MCF 10A (cell line): ENCODE results near the gene CRKL. TPM values are rescaled to one million over a fixed set of nuclear protein-coding genes. Genes with fewer than 3 reads are reported as not detected.
A peak's percentile ranks its signal among the peaks of the same experiment; 100 is the strongest.

Source experiments
- BruUV-seq: library from RNA; stranded (reverse); fragments of 400-500 nt; replicated peaks from 2 replicates; lab custom pipeline; 2021; lab: Mats Ljungman, UMichigan
- CTCF ChIA-PET: fragments of 300-600 bp; sonication (Branson Sonifier 250); formaldehyde crosslinking; extraction: SDS; loops from one replicate; lab custom pipeline; 2021; ENCODE audit warnings: antibody characterized with exemption, inconsistent platforms; lab: Yijun Ruan, JAX
- POLR2A ChIA-PET: fragments of 300-600, 350-650 bp; sonication (Branson Sonifier 250); formaldehyde crosslinking; extraction: SDS; loops from one replicate; lab custom pipeline; 2020; ENCODE audit warnings: antibody characterized with exemption, inconsistent platforms; lab: Yijun Ruan, JAX
- DNase-seq: peaks from one replicate; pipeline ENCODE4 v3.0.0-alpha.2; 2018; ENCODE audit not compliant: unreplicated experiment
- H3K27ac Mint-ChIP-seq: one replicate; pipeline ENCODE4 v1.8.0; 2022; ENCODE audit warnings: mild to moderate bottlenecking, low read depth, mixed read lengths; ENCODE audit not compliant: unreplicated experiment
- H3K27me3 Mint-ChIP-seq: one replicate; pipeline ENCODE4 v1.8.0; 2022; ENCODE audit warnings: mixed read lengths; ENCODE audit not compliant: insufficient read depth, unreplicated experiment
- H3K36me3 Mint-ChIP-seq: one replicate; pipeline ENCODE4 v1.8.0; 2022; ENCODE audit warnings: mild to moderate bottlenecking, moderate library complexity, mixed read lengths; ENCODE audit not compliant: insufficient read depth, unreplicated experiment
- H3K4me1 Mint-ChIP-seq: one replicate; pipeline ENCODE4 v1.8.0; 2022; ENCODE audit warnings: mixed read lengths; ENCODE audit not compliant: insufficient read depth, unreplicated experiment
- H3K4me3 Mint-ChIP-seq: one replicate; pipeline ENCODE4 v1.8.0; 2022; ENCODE audit warnings: mild to moderate bottlenecking, moderate library complexity, mixed read lengths; ENCODE audit not compliant: unreplicated experiment
- H3K9me3 Mint-ChIP-seq: one replicate; pipeline ENCODE4 v1.8.0; 2022; ENCODE audit warnings: mixed read lengths; ENCODE audit not compliant: unreplicated experiment
- intact Hi-C: fragments of 100-400 bp; cut with micrococcal nuclease; formaldehyde crosslinking; loops from 2 replicates; pipeline ENCODE4 v1.14.1; 2022
- total RNA-seq: library from RNA; stranded (reverse); gene quantifications from 2 replicates; pipeline ENCODE4 v1.2.3, GENCODE V29; 2022
- TF ChIP-seq, protein P1 (sequence below): fragments of 200-600 bp; IDR thresholded peaks from one replicate; pipeline ENCODE4 v1.8.0; 2022; ENCODE audit warnings: antibody characterized with exemption, mild to moderate bottlenecking; ENCODE audit not compliant: unreplicated experiment

Gene CRKL
- total RNA-seq, 1 experiment from 2014 or later, result 74.0 TPM

DNA sequence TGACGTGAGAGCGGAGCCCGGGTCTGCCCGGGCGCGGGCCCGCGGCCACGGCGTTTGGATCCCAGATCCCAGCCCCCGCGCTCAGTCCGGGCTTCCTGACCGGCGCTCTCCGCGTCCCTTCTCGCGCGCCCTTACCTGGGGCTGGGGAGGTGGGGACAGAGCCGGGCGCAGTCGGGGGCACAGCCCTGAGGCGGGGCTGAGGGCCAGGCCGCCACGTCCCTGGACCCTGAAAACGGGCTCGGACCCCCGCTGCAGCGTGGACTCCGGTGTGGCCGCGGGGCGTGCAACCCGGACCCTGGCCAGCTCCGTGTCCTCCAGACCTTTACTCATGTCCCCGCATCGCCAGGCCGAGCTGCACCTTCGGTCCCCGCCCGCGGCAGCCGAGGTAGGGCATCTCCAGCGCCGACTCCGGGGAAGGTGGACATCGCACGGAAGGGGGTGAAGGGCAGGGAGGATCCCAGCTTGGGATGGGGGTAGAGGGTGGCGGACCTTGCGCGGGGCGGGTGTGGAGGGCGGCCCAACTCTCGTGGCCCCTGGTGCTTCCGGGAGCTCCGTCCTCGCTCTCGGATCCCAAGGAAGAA, 40.0 kb downstream of the CRKL start:
- intact Hi-C loops, result no loop called here
- CTCF ChIA-PET, result interaction anchor here (0.6 to 1.1 kb wide), 4 partner anchors 29 to 425 kb away, joined by 3 to 4 read pairs (median 3); no protein-coding TSS in a partner anchor
- Mint-ChIP-seq H3K36me3 (peaks cover 22% of the 10 kb centered on the region), H3K4me1 (peaks cover 15% of the 10 kb centered on the region), H3K9me3 (no peaks in the 10 kb centered on the region), H3K4me3 (peak overlapping the region; percentile 71), H3K27ac (no peak overlapping the region), H3K27me3 (no peaks in the 10 kb centered on the region)
- POLR2A ChIA-PET, result interaction anchor here (0.6 to 3.5 kb wide), 7 partner anchors 25 to 152 kb away, joined by 3 to 9 read pairs (median 3); partner anchors contain the start of gene LZTR1
- no TSS peak for BruUV-seq
- peak; percentile 24 for DNase-seq
- TF ChIP-seq, protein P1, sequence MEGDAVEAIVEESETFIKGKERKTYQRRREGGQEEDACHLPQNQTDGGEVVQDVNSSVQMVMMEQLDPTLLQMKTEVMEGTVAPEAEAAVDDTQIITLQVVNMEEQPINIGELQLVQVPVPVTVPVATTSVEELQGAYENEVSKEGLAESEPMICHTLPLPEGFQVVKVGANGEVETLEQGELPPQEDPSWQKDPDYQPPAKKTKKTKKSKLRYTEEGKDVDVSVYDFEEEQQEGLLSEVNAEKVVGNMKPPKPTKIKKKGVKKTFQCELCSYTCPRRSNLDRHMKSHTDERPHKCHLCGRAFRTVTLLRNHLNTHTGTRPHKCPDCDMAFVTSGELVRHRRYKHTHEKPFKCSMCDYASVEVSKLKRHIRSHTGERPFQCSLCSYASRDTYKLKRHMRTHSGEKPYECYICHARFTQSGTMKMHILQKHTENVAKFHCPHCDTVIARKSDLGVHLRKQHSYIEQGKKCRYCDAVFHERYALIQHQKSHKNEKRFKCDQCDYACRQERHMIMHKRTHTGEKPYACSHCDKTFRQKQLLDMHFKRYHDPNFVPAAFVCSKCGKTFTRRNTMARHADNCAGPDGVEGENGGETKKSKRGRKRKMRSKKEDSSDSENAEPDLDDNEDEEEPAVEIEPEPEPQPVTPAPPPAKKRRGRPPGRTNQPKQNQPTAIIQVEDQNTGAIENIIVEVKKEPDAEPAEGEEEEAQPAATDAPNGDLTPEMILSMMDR, result no peak

DNA sequence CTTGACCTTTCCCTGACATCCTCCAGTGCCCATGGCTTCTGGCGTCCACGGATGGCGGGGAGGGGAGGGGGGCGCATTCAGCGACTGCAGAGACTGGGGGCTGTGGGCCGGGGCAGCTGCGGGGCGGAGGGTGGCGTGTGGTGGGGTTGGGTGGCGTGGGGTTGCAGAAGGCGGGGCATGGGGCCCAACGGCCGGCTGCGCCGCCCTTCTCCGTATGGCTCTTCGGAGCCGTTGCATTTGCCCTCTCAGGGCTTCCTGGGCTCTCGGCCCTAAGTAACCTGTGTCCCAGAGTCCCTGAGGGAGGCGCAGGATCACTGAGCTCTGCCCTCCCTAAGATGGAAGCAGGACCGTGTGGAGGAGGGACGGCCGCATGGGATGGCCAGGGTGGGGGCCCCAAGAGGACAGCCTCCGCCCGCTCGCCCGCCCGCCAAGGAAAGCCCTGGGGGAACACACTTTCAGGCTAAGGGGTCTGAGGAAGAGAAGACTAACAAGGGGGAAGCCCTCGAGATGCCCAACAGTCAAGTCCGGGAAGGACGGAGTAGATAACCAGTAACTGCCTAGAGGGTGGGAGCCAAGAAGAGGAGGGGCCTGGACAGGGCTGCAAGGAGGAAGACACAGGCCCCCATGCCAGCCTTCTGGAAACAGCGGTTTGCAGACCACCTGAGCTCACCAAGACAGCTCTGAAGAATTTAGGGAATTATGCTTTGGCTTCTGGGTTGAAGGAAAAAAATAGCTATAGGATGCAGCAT, 40.6 kb downstream of the CRKL start:
- peak; percentile 41 for DNase-seq
- no TSS peak for BruUV-seq
- H3K4me3 Mint-ChIP-seq, result peak overlapping the region; percentile 71
- ChIA-PET CTCF (interaction anchor here (0.6 to 2.8 kb wide), 7 partner anchors 29 to 607 kb away, joined by 3 to 11 read pairs (median 3); no protein-coding TSS in a partner anchor), POLR2A (interaction anchor here (1.0 to 3.5 kb wide), 5 partner anchors 25 to 151 kb away, joined by 3 to 9 read pairs (median 5); partner anchors contain the start of gene LZTR1)
- TF ChIP-seq, protein P1, result no peak
- peaks cover 15% of the 10 kb centered on the region for H3K4me1 Mint-ChIP-seq
- H3K27ac Mint-ChIP-seq, result no peak overlapping the region
- H3K36me3 Mint-ChIP-seq, result peaks cover 15% of the 10 kb centered on the region
- no peaks in the 10 kb centered on the region for H3K27me3 Mint-ChIP-seq
- intact Hi-C loops, result no loop called here
- H3K9me3 Mint-ChIP-seq, result no peaks in the 10 kb centered on the region

DNA sequence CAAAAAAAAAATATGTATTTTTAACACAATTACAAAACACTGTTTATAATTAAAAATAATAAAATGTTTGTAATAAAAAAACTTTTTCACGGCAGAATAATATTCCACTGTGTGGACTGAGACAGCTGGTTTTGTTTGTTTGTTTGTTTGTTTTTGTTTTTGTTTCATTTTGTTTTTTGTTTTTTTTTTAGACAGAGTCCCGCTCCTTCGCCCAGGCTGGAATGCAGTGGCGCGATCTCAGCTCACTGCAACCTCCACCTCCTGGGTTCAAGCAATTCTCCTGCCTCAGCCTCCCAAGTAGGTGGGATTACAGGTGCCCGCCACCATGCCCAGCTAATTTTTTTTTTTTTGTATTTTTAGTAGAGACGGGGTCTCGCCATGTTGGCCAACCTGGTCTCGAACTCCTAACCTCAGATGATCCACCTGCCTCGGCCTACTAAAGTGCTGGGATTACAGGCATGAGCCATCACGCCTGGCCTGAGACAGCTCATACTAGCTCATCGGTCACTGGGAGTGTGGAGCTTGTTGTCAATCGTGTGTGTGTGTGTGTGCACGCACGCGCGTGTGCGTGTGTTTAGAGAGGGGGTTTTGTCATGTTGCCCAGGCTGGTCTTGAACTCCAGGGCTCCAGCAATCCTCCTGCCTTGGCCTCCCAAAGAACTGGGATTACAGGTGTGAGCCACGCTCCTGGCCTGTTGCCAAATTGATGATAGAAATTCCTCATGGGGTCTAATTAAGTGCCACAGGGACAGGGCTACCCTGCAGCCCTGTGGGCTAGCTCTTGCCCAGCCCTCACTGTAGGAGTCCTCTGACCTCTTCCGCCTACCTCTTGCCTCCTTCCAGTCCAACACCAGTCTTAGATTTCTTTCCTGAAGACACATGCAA, 42.6 kb downstream of the CRKL start:
- Mint-ChIP-seq H3K9me3 (no peaks in the 10 kb centered on the region), H3K4me1 (peaks cover 5% of the 10 kb centered on the region), H3K36me3 (no peaks in the 10 kb centered on the region), H3K27ac (no peak overlapping the region), H3K27me3 (no peaks in the 10 kb centered on the region), H3K4me3 (no peak overlapping the region)
- BruUV-seq, result no TSS peak
- DNase-seq, result no peak
- TF ChIP-seq, protein P1, result no peak
- ChIA-PET CTCF (interaction anchor here (0.6 to 2.8 kb wide), 4 partner anchors 22 to 74 kb away, joined by 3 to 11 read pairs (median 6); partner anchors contain the start of gene LZTR1), POLR2A (interaction anchor here (0.6 to 3.5 kb wide), 6 partner anchors 15 to 81 kb away, joined by 3 to 9 read pairs (median 4); no protein-coding TSS in a partner anchor)
- intact Hi-C loops, result no loop called here
